ENCODE results near the gene CNTNAP2. TPM values are rescaled to one million over a fixed set of nuclear protein-coding genes. Genes with fewer than 3 reads are reported as not detected.

The CNTNAP2 gene
- total RNA-seq, 6 experiments from 2014 or later = 1.8 to 8.1 (median 3.9) TPM

GRCh38 chr7:146956853-146957252 lies 840.3 kb downstream of the CNTNAP2 start:
- Histone ChIP-seq H3K36me3 (no peaks in the 10 kb centered on the region), H3K27ac (no peak overlapping the region), H3K27me3 (no peaks in the 10 kb centered on the region), H3K9me3 (no peaks in the 10 kb centered on the region), H3K4me1 (no peaks in the 10 kb centered on the region), H3K4me3 (no peak overlapping the region)
- intact Hi-C loops (cut with DNase I) = no loop called here
- DNase-seq (no peak), ATAC-seq (no peak)
- TF ChIP-seq CTCF (IDR thresholded peaks at IDR 0.05) (no peak), POLR2A (IDR thresholded peaks at IDR 0.05) (no peak)
- WGBS (ENCODE audit: insufficient coverage, low coverage, low lambda C conversion rate, missing lambda C conversion rate) = 58% methylated on average over 3 of the region's 3 CpGs

- intact Hi-C loops (cut with DNase I) = no loop called here
- TF ChIP-seq CTCF (IDR thresholded peaks at IDR 0.05) = no peak
- no peak for TF ChIP-seq POLR2A (IDR thresholded peaks at IDR 0.05)
- WGBS (ENCODE audit: insufficient coverage, low coverage, low lambda C conversion rate, missing lambda C conversion rate) = 38% methylated on average over 5 of the region's 5 CpGs
- Histone ChIP-seq H3K4me3 (no peak overlapping the region), H3K27me3 (no peaks in the 10 kb centered on the region), H3K9me3 (no peaks in the 10 kb centered on the region), H3K36me3 (no peaks in the 10 kb centered on the region), H3K27ac (no peak overlapping the region), H3K4me1 (no peaks in the 10 kb centered on the region)
- DNase-seq = no peak
- no peak for ATAC-seq
Measured at GRCh38 chr7:146960773-146961391, 844.3 kb downstream of the CNTNAP2 start.

- ATAC-seq = no peak
- no peaks in the 10 kb centered on the region for H3K4me1 ChIP-seq
- H3K4me3 ChIP-seq = no peak overlapping the region
- H3K27me3 ChIP-seq = no peaks in the 10 kb centered on the region
- DNase-seq = no peak
- H3K9me3 ChIP-seq = no peaks in the 10 kb centered on the region
- no peak overlapping the region for H3K27ac ChIP-seq
- WGBS (ENCODE audit: insufficient coverage, low coverage, low lambda C conversion rate, missing lambda C conversion rate) = 60% methylated on average over 4 of the region's 4 CpGs
- intact Hi-C loops (cut with DNase I) = no loop called here
- H3K36me3 ChIP-seq = no peaks in the 10 kb centered on the region
- no peak for TF ChIP-seq POLR2A (IDR thresholded peaks at IDR 0.05)
- no peak for TF ChIP-seq CTCF (IDR thresholded peaks at IDR 0.05)
Measured at GRCh38 chr7:146961617-146962016, 845.0 kb downstream of the CNTNAP2 start.

GRCh38 chr7:146966274-146966673 lies 849.7 kb downstream of the CNTNAP2 start:
- H3K27me3 ChIP-seq = no peaks in the 10 kb centered on the region
- TF ChIP-seq POLR2A (IDR thresholded peaks at IDR 0.05) (no peak), CTCF (IDR thresholded peaks at IDR 0.05) (no peak)
- no peak overlapping the region for H3K27ac ChIP-seq
- no peak overlapping the region for H3K4me3 ChIP-seq
- intact Hi-C loops (cut with DNase I) = no loop called here
- no peaks in the 10 kb centered on the region for H3K36me3 ChIP-seq
- 70% methylated on average over 3 of the region's 3 CpGs for WGBS (ENCODE audit: insufficient coverage, low coverage, low lambda C conversion rate, missing lambda C conversion rate)
- DNase-seq = no peak
- no peaks in the 10 kb centered on the region for H3K4me1 ChIP-seq
- H3K9me3 ChIP-seq = no peaks in the 10 kb centered on the region
- ATAC-seq = no peak

GRCh38 chr7:146982482-146982881 lies 865.9 kb downstream of the CNTNAP2 start:
- no peak for DNase-seq
- no peaks in the 10 kb centered on the region for H3K9me3 ChIP-seq
- H3K27me3 ChIP-seq = no peaks in the 10 kb centered on the region
- TF ChIP-seq POLR2A (IDR thresholded peaks at IDR 0.05) (no peak), CTCF (IDR thresholded peaks at IDR 0.05) (no peak)
- no peaks in the 10 kb centered on the region for H3K4me1 ChIP-seq
- no peak overlapping the region for H3K4me3 ChIP-seq
- ATAC-seq = no peak
- intact Hi-C loops (cut with DNase I) = no loop called here
- H3K36me3 ChIP-seq = no peaks in the 10 kb centered on the region
- WGBS (ENCODE audit: insufficient coverage, low coverage, low lambda C conversion rate, missing lambda C conversion rate) = 67% methylated on average over 2 of the region's 2 CpGs
- no peak overlapping the region for H3K27ac ChIP-seq
